Measurements from ENCODE around the gene IKZF3.
A peak's percentile ranks its signal among the peaks of the same experiment; 100 is the strongest.
"Not testable (repeated sequence)": the region's sequence is repeated elsewhere in the genome, so short reads cannot be mapped to it uniquely, and the experiment has no call there.

IKZF3 gene

DNA sequence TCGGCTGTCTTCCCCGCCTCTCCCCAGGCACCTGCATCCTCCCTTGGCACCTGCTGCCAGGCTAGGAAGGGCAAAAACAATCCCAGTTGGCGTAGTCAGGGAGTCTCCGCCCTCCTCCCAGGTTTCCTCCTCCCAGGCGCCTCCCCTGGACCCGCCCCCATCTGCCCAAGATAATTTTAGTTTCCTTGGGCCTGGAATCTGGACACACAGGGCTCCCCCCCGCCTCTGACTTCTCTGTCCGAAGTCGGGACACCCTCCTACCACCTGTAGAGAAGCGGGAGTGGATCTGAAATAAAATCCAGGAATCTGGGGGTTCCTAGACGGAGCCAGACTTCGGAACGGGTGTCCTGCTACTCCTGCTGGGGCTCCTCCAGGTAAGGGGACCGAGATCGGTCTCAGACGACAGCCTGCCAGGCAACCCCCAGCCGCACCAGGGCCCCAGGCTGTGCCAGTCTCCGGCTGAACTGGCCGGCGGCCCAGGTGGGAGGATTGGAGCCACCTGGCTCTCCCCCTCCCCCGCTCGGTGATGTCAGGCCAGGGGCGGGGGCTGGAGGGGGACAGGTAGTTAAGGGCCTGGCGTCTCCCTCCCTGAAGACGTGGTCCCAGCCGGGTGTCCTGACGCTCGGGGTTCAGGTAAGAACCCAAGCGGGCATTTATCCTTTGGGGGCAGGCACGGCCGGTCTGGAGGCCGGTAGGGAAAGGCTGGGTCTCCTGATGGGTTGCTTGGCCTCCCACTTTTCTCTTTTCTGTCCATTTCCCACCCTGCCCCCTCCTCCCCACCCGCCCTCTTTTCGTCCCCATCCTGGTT, 126.1 kb downstream of the IKZF3 start, which contains the start of gene GRB7:
Gene GRB7, plus strand, starts transcription at position 179 of the 808 bp plus-strand sequence. CDS start 4,364 bp downstream, outside the sequence.
- DNase-seq = no peak

DNA sequence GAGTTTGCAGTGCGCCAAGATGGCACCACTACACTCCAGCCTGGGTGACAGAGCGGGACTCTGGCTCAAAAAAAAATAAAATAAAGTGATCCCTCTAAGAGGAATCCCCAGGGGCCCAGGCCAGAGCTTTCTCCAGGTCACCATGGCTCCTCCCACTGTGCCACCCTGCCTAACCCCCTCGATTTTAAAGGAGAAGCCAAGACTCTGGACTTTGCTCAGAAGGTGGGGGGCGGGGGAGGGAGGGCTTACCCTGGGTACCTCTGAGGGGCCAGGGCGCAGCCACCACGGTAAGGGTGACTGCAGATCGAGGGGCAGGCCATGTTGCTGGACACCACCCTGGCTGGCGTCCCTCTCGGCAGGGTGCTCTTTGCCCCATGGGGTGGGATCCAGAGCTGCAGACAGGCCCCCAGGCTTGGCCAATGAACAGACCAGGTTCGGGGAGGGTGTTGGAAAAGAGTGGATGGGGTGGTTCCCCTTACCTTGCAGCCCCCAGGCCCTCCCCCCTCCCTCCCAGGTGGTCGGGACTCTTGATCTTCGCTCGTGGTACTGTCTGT, 126.8 kb downstream of the IKZF3 start:
- DNase-seq = no peak

DNA sequence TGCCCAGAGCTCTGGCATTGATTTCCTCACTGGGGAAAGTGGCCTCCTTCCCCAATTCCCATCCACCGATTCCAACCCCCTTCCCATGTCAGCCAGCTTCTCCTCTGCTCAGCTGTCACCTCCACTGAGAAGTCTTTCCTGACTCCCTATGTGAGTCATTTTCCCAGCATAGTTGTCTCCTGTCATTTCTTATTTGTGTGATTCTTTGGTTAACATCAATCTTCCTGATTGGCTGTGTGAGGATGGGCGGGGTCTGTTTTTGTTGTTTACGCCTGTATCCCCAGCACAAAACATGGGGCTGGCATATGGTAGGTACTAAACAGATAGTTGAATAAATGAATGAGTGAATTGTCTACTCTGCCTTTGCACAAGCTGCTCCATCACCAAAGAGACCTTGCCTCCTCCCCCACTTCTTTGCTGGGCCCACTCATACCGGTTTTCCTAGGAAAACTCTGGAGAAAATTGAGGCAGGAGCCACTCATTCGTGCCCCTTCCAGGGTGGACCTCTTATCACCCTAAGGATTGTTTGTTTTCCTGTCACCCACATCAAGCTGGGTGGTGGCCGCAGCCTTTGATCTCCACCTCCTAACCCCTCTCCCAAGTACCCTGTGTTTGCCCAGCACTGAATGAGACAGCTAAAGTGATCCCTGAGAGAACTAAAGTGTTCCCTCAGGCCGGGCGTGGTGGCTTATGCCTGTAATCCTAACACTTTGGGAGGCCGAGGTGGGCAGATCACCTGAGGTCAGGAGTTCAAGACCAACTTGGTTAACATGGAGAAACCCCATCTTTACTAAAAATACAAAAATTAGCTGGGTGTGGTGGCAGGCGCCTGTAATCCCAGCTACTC, 127.6 kb downstream of the IKZF3 start:
- DNase-seq = no peak

DNA sequence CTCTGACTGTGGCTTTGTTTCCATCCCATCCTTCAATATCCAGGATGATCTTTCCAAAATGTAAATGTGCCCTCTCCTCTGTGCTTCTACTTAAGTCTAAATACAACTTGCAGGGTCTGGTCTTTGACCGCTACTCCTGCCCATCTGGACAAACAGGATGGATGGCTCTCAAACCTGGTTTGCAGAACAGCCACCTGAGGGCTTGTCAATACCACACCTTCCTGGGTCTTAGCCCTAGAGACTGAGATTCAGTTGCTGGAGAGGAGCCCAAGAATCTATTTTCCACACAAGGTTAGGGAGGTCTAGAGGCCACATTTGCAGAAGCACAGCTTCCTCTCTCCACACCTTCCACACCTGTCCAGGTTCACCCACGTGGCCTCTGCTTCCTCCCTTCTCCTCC, 128.2 kb downstream of the IKZF3 start:
- no peak for DNase-seq

DNA sequence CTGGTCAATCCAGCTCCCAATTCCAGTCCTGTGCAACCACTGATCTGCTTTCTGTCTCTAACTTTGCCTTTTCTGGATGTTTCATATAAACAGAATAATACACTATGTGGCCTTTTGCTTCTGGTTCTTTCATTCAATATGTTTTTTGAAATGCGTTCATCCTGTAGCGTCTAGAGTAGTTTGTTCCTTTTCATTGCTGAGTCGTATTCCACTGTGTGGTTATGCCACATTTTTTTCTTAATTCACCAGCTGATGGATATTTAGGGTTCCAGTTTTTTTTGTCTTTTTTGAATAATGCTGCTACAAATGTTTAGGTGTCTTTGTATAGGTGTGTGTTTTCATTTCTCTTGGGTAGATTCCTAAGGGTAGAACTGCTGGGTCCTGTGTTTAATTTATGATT, 131.5 kb downstream of the IKZF3 start:
- no peak for DNase-seq

DNA sequence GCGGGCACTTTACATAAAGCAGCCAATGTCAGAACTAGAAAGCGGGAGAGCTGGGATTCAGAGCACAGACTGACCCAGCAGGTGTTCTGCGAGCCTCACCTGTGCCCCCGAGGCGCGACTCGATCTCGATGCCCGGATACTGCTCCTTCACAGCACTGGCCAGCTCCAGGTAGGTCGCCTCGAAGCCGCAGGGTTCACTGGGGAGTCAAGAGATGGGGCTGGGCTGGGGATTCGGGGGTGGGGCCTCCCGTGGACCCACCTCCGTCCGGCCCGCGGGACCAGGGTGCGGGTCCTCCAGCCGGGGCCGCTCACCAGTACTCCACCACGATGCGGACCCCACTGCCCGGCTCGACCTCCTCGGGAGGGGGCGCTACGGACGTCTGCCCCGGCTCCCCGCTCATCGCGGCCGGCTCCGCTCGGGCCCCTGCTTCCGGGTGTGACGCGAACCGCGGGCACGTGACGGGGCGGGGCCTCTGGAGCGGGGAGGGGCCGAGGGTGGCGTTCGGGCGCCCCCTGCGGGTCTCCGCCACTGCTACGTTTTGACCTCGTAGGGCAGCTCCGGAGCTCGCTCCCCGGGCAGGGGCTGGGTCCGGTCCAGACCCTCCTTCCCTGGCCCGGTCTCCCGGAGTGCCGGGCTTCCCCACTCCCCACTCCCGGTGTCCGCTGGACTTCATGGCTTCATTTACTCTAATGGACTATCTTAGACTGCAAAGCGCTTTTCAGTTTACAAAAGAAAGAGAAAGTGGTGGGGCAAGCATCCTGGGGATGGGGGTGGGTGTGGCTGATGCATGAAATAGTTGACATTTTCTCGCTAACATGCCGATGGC, 133.8 kb downstream of the IKZF3 start, which contains the start of gene MIEN1:
Gene MIEN1, minus strand, starts transcription at position 438 of the 827 bp plus-strand sequence. Its CDS starts 37 bp downstream, at position 401.
- DNase-seq = peak; percentile 77

DNA sequence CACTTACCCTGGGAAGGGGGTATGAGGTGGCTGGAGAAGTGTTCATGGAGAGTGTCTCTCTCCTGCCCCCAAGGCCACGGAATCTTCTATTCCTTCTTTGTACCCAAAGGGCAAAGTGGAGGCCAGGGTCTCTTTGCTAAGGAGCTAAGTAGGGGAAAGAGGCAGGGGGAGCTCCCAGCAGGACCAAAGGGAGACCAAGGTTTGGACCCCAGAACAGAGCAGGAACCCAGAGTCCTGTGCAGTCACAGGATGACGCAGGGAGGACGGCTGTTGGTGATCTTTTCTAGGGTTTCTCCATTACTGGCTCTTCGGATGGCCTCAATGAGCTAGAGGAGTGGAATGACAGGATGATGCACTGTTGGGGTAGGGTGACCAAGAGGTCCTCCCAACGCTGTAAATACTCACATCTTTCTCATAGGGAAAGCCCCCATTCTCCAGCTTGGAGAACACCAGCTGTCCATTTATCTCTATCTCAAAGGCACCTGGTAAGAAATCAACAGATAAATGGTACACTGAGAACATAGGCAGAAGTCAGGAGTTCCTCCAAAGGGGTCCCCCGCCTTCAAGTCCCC, 134.7 kb downstream of the IKZF3 start:
- no peak for DNase-seq

DNA sequence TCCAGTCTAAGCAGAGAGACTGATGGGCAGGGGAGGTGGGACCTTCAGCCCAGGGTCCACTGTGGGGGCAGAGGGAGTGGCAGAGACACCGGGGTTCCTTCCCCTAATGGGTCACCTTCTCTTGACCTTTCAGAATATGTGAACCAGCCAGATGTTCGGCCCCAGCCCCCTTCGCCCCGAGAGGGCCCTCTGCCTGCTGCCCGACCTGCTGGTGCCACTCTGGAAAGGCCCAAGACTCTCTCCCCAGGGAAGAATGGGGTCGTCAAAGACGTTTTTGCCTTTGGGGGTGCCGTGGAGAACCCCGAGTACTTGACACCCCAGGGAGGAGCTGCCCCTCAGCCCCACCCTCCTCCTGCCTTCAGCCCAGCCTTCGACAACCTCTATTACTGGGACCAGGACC, 136.6 kb downstream of the IKZF3 start:
- DNase-seq = no peak

DNA sequence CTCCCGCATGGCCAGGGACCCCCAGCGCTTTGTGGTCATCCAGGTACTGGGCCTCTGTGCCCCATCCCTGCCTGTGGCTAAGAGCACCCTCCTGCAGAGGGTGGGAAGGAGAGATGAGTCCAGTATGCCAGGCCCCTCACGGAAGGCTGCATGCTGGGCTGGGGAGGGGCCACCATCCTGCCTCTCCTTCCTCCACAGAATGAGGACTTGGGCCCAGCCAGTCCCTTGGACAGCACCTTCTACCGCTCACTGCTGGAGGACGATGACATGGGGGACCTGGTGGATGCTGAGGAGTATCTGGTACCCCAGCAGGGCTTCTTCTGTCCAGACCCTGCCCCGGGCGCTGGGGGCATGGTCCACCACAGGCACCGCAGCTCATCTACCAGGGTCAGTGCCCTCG, 137.5 kb downstream of the IKZF3 start:
- no peak for DNase-seq

DNA sequence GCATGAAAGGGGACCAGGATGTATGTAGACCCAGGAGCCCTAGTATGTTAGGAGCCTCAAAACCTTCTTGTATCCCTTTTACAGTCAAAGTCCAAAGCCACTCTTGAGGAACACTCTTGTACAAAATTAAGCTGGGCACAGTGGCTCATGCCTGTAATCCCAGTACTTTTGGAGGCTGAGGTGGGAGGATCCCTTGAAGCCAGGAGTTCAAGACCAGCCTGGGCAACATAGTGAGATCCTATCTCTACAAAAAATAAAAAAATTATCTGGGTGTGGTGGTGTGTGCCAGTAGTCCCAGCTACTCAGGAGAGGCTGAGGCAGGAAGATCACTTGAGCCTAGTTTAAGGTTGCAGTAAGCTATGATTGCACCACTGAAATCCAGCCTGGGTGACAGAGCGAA, 138.2 kb downstream of the IKZF3 start:
- not testable (repeated sequence) for DNase-seq

DNA sequence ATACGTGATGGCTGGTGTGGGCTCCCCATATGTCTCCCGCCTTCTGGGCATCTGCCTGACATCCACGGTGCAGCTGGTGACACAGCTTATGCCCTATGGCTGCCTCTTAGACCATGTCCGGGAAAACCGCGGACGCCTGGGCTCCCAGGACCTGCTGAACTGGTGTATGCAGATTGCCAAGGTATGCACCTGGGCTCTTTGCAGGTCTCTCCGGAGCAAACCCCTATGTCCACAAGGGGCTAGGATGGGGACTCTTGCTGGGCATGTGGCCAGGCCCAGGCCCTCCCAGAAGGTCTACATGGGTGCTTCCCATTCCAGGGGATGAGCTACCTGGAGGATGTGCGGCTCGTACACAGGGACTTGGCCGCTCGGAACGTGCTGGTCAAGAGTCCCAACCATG, 139.4 kb downstream of the IKZF3 start:
- no peak for DNase-seq

DNA sequence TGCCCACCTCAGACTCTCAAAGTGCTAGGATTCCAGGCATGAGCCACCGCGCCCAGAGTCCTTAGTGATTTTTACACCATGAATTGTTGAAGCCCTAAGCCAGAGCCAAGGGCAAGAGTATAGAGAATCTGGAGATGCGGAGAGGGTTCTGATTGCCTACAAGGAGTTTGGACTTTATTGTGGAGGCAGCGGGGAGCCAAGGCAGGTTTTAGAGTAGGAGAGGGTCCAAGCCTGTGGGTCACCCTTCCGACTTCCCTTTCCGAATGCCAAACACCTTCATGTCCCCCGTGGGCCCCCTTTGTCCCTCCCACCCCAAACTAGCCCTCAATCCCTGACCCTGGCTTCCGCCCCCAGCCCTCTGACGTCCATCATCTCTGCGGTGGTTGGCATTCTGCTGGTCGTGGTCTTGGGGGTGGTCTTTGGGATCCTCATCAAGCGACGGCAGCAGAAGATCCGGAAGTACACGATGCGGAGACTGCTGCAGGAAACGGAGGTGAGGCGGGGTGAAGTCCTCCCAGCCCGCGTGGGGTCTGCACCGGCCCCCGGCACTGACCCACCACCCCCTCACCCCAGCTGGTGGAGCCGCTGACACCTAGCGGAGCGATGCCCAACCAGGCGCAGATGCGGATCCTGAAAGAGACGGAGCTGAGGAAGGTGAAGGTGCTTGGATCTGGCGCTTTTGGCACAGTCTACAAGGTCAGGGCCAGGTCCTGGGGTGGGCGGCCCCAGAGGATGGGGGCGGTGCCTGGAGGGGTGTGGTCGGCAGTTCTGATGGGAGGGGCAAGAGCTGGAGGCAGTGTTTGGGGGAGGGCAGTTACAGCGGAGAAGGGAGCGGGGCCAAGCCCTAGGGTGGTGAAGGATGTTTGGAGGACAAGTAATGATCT, 140.9 kb downstream of the IKZF3 start:
- no peak for DNase-seq

DNA sequence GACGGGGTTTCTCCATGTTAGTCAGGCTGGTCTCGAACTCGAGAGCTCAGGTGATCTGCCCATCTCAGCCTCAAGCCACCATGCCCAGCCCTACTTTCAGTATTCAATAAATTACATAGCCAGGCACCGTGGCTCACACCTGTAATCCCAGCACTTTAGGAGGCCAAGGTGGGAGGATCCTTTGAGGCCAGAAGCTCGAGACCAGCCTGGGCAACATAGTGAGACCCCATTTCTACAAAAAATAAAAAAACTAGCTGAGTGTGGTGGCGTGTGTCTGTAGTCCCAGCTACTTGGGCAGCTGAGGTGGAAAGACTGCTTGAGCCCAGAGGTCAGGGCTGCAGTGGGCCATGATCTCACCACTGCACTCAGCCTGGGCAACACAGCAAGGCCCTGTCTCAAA, 142.0 kb downstream of the IKZF3 start:
- DNase-seq = no peak

DNA sequence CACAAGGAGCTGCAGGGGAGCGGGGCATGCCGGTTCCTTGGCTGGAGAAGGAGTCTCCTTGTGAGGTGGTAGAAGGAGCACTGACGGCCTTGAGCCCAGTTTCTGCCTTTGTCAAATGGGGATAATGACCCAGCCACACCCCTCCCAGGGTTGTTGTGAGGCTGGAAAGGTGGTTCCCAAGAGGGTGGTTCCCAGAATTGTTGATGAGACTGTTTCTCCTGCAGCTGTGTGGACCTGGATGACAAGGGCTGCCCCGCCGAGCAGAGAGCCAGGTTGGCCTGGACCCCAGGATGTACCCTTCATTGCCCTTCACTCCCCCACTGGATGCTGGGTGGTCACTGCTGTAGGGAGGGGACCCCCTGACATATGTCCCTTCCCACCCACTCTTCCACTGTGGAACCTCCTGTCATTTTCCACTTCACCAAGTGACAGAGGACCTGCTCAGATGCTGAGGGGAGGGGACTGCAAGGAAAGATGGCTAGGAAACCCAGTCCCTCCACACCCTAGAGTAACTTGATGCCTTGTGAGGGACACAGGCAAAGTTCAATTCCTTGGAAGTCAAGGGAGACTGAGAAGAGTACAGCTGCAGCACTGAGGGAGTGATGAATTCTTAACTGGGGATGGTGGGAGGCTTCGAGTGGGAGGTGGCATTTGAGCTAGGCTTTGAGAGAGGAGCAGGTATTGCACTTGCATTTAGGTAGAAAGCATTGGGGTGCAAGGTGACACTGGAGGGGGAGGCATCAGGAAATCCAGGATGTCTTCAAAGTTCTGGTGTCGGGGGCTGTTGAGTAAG, 144.4 kb downstream of the IKZF3 start:
- DNase-seq = no peak

DNA sequence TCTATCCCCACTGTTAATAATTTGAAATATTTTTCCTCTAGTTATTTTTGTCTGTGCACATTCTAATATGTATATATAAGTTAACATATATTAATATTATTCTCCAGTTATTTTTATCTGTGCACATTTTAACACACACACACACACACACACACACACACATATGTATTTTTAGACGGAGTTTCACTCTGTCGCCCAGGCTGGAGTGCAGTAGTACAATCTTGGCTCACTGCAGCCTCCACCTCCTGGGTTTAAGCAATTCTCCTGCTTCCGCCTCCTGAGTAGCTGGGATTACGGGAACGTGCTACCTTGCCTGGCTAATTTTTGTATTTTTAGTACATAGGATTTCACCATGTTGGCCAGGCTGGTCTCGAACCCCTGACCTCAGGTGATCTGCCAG, 146.5 kb downstream of the IKZF3 start:
- DNase-seq = no peak

DNA sequence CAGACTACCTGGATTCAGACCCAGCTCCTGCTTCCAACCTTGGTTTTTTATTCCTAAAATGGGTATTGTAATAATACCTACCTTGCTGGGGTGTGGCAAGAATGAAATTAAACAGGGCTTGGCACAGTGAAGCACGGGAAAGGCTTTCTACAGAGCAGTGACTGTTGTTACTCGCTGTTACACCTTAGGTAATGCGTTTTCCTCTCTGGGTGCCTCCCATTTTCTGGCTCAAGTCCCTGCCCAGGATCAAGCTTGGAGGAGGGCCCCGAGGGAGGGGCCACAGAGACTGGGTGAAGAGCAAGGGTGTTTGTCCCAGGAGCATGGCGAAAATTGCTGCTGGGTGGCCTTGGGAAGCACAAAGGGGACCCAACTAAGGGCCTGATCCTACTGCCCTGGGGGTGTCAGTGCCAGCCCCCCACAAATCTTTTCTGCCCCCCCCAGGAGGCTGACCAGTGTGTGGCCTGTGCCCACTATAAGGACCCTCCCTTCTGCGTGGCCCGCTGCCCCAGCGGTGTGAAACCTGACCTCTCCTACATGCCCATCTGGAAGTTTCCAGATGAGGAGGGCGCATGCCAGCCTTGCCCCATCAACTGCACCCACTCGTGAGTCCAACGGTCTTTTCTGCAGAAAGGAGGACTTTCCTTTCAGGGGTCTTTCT, 147.1 kb downstream of the IKZF3 start:
- DNase-seq = no peak

DNA sequence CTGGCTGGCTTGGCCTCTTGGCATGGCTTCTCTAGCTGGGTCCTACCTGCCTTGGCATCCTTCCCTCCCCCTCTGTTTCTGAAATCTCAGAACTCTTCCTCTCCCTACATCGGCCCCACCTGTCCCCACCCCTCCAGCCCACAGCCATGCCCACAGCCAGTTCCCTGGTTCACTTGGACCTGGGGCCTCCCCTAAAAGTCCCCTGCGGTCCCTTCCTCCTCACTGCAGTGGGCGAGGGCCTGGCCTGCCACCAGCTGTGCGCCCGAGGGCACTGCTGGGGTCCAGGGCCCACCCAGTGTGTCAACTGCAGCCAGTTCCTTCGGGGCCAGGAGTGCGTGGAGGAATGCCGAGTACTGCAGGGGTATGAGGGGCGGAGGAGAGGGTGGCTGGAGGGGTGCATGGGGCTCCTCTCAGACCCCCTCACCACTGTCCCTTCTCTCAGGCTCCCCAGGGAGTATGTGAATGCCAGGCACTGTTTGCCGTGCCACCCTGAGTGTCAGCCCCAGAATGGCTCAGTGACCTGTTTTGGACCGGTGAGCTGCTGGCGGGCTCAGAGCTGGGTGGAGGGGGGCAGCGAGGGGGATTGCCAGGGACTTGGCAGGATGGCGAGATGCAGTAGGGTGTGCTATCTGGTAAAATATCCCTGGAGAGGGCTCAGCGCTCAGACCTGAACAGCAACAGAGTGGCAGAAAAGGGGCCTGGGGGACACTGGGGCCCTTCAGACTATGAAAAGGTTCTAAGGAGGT, 147.9 kb downstream of the IKZF3 start:
- DNase-seq = no peak

DNA sequence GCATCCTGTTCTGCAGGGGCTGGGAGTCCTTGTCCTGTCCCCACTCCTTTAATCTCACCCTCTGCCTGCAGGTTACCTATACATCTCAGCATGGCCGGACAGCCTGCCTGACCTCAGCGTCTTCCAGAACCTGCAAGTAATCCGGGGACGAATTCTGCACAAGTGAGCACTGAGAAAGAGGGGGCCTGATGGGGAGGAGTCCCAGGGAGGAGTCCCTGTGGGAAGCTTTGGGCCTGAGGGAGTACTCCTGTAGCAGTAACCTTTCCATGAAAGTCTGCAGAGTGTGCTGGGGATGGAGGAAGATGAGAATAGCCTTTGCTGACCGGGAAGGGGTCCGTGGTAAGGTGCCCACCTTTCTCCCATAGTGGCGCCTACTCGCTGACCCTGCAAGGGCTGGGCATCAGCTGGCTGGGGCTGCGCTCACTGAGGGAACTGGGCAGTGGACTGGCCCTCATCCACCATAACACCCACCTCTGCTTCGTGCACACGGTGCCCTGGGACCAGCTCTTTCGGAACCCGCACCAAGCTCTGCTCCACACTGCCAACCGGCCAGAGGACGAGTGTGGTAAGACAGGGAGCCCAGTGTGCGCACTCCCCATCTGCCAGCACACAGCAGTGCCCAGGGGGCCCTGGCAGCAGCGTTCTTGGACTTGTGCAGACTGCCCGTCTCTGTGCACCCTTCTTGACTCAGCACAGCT, 148.6 kb downstream of the IKZF3 start:
- no peak for DNase-seq
